COR-L47 (cell line): Measurements from ENCODE around the gene PGAP6.
"Not testable (repeated sequence)": the region's sequence is repeated elsewhere in the genome, so short reads cannot be mapped to it uniquely, and the experiment has no call there.

Source experiments
- DNase-seq: peaks from one replicate; lab custom pipeline; 2025; lab: John Stamatoyannopoulos, UW

The PGAP6 gene

GRCh38 chr16:379183-379960 is 2.4 kb downstream of the PGAP6 start:
- peak; percentile 91 for DNase-seq

GRCh38 chr16:378821-379182 is 3.0 kb downstream of the PGAP6 start:
- DNase-seq = no peak

- not testable (repeated sequence) for DNase-seq
Measured at GRCh38 chr16:378113-378820, 3.5 kb downstream of the PGAP6 start.

GRCh38 chr16:377419-377951 is 4.3 kb downstream of the PGAP6 start:
- DNase-seq = no peak

GRCh38 chr16:376817-377418 is 4.9 kb downstream of the PGAP6 start:
- no peak for DNase-seq

GRCh38 chr16:375927-376816 is 5.6 kb downstream of the PGAP6 start:
- no peak for DNase-seq

- no peak for DNase-seq
Measured at GRCh38 chr16:375212-375611, 6.6 kb downstream of the PGAP6 start.

GRCh38 chr16:374616-374926 is 7.2 kb downstream of the PGAP6 start:
- no peak for DNase-seq

GRCh38 chr16:373848-374615 is 7.7 kb downstream of the PGAP6 start:
- no peak for DNase-seq

- no peak for DNase-seq
Measured at GRCh38 chr16:373020-373598, 8.7 kb downstream of the PGAP6 start.

GRCh38 chr16:372302-372983 is 9.3 kb downstream of the PGAP6 start:
- no peak for DNase-seq

- DNase-seq = no peak
Measured at GRCh38 chr16:371515-372301, 10.1 kb downstream of the PGAP6 start.

- no peak for DNase-seq
Measured at GRCh38 chr16:370979-371514, 10.7 kb downstream of the PGAP6 start.

GRCh38 chr16:370443-370842 is 11.3 kb downstream of the PGAP6 start, which contains the start of gene MRPL28:
TSS of gene MRPL28 (minus strand) at chr16:370538. CDS start at chr16:370218, 320 bp downstream.
- DNase-seq = peak; percentile 89

GRCh38 chr16:369866-370436 is 11.8 kb downstream of the PGAP6 start:
- no peak for DNase-seq

GRCh38 chr16:369275-369865 is 12.4 kb downstream of the PGAP6 start:
- DNase-seq = no peak

GRCh38 chr16:368388-369158 is 13.2 kb downstream of the PGAP6 start:
- no peak for DNase-seq
